Left lobe of liver (tissue), 2 donors: ENCODE results near the gene NSG1. TPM values are rescaled to one million over a fixed set of nuclear protein-coding genes. Genes with fewer than 3 reads are reported as not detected.
"Not testable (repeated sequence)": the region's sequence is repeated elsewhere in the genome, so short reads cannot be mapped to it uniquely, and the experiment has no call there.

Experiments
- ATAC-seq: fragments of 200-7000 bp; cut with Tn5 transposase; one replicate; pipeline ENCODE4 v1.9.1; 2020; ENCODE audit warnings: mild to moderate bottlenecking, moderate library complexity
- DNase-seq: peaks from one replicate; pipeline ENCODE4 v3.0.0-alpha.2; 2020; ENCODE audit warnings: low spot score
- total RNA-seq: library from RNA; stranded (reverse); gene quantifications from one replicate; pipeline ENCODE4 v1.2.1, GENCODE V29; 2021
- donor health status: DM: no; HTN: no; CAD: no; lungs with moderate emphysema.
- donor health status: DM: no; HTN: yes; CAD: no.

The NSG1 gene
- total RNA-seq, 1 donor from 2014 or later = 0.13 TPM

GRCh38 chr4:4461850-4462249 is 74.9 kb downstream of the NSG1 start:
- DNase-seq (peak; percentile 90), ATAC-seq (peak; percentile 98)

- ATAC-seq (no peak), DNase-seq (no peak)
Observed at GRCh38 chr4:4462970-4463369, 76.1 kb downstream of the NSG1 start.

GRCh38 chr4:4465238-4465637 is 78.3 kb downstream of the NSG1 start:
- ATAC-seq, DNase-seq: not testable (repeated sequence)

Other genes starting within 250 kb of the NSG1 start
- gene OTOP1, start 160.2 kb upstream of the NSG1 start, total RNA-seq = not detected
- gene TMEM128, start 138.9 kb upstream of the NSG1 start, total RNA-seq = 4.7 TPM
- gene LYAR, start 96.9 kb upstream of the NSG1 start, total RNA-seq = 3.0 TPM
- gene ZBTB49, start 96.9 kb upstream of the NSG1 start, total RNA-seq = 3.2 TPM
- 14.2 TPM for gene STX18, start 154.9 kb downstream of the NSG1 start, total RNA-seq